HG03175 (cell line): ENCODE results near the gene EMCN.
"Not testable (repeated sequence)": the region's sequence is repeated elsewhere in the genome, so short reads cannot be mapped to it uniquely, and the experiment has no call there.

Experiments
- ATAC-seq: cut with Tn5 transposase; IDR thresholded peaks from one replicate; pipeline ENCODE4 v1.9.1; 2021; ENCODE audit warnings: mild to moderate bottlenecking, moderate library complexity; ENCODE audit not compliant: unreplicated experiment

The EMCN gene

GRCh38 chr4:100386270-100386669, 131.6 kb downstream of the EMCN start:
- no peak for ATAC-seq

GRCh38 chr4:100380401-100380800, 137.4 kb downstream of the EMCN start:
- ATAC-seq = not testable (repeated sequence)

DNA sequence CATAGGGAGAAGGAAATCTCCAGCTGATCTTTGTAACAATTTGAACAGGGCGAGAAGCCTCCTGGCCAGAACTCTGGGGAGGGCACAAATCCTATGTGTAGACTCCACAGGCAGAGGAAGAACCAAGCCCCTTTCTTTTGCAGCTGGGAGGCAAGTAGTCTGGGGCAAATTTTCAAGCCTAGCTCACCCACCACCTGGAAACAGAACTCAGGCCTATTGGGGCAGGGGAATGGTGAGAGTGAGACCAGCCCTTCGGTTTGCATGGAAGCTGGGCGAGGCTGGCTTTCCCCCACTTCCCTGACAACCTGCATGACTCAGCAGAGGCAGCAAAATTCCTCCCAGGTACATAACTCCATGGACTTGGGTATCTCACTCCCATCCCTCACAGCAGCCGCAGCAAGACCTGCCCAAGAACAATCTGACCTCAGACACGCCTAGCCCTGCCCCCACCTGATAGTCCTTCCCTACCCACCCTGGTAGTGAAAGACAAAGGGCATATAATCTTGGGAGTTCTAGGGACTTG, 138.2 kb downstream of the EMCN start:
- ATAC-seq = no peak

DNA sequence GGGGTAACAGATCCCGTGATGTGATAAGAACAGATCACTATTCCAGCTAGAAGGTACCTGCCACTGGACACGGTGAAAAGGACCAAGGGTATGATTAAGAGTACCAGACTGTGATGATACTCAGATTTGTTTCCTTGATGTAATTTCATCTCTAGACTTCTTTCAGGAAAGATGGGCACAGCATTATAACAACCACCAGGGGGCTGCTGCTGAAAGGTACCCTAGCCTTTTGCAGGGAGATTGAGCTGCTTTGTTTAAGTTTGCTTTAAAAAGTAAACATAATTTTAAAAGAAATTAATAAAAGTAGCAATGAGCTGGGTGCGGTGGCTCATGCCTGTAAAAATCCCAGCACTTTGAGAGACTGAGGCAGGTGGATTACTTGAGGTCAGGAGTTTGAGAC, 145.4 kb downstream of the EMCN start:
- no peak for ATAC-seq

DNA sequence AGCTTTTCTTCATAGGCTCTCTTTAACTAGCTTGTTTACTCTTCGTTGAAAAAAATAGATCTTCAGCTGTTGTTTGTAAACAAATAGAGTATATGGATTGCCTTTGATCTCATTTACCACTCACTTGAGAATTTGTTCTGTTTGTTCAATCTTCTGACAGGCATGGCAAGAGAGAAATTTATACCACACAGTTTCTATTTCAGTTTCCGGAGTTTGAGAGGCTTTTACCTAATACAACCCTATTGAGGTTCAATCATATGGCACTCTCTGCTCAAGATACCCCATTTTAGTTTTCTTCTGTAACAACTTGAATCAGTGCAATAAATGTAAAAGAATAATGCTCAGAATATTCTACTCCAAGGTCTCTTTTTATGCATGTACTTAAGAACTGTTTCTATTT, 148.0 kb downstream of the EMCN start:
- ATAC-seq = no peak

GRCh38 chr4:100367451-100367850, 150.4 kb downstream of the EMCN start:
- no peak for ATAC-seq

GRCh38 chr4:100366213-100366612, 151.6 kb downstream of the EMCN start:
- no peak for ATAC-seq

DNA sequence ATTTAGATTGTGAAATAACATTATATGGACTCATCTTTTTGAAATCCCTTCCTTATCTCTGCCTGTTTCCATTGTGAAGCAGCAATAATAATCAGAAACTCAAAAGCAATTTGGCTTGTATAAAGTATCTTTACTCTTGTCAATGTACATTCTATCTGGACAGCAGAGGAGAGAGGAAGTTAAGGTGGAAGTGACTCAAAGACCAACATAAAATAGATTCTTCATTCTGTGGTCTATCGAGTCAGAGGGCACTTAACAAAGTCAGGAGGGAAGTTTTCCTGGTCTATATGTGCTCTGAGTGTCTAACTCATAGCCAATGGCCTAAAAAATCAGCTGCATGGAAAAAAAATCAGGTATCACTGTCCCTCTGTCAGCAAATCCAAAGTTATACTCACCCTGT, 155.5 kb downstream of the EMCN start:
- ATAC-seq = no peak

- no peak for ATAC-seq
Observed at GRCh38 chr4:100361336-100361735, 156.5 kb downstream of the EMCN start.

DNA sequence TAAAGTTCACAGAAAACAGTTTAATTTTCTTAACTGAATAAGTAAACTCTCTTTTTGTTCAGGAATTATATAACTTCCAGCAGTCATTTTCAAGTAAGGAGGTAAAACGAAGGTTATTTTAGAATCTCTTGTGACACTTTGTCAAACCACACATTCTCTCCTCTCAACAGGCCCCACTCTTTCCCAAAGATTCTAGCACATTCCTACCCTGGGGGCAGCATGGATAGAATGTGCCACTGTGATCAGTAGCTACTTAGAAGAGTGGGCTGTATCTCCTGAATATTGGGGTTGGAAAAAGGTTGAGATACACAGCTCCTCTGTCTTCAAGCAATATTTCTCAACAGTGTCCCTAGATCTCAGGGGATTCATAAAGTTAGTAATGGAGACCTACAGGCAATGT, 157.6 kb downstream of the EMCN start:
- no peak for ATAC-seq

DNA sequence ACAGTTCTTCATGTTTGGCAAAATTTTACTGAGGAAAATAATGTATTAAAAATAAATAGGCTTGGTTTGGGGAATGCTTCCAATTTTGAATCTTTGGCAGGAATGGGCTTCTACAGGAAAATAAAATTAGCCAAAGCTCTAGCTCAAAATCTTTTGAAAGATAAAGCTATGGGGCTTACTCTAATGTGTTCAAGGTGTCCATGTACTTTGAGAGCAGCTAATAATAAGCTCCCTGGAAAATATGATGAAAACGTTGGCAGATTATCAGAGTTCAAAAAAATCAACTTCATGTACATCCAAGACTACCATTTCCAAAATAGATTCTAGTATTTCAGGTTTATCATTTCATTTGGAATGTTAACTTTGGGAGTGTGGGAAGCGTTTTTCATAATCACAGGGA, 158.4 kb downstream of the EMCN start:
- ATAC-seq = no peak

DNA sequence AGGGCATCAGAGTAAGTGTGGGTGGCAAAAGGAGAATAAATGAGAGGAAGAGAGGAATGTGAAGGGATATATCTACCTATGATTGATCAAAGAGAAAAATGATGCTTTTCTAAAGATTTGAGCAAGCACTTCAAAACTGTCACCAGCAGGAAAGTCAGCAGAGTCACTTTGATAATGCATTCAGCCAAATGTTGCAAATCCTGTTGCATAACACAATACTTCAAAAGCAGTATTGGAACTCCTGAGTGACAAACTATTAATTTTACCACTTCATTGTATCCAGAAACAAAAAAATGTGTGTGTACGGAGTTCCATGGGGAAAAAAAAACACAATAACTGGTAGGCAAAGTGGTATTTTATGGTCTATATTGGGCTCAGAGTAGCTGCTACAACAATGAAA, 160.3 kb downstream of the EMCN start:
- no peak for ATAC-seq

DNA sequence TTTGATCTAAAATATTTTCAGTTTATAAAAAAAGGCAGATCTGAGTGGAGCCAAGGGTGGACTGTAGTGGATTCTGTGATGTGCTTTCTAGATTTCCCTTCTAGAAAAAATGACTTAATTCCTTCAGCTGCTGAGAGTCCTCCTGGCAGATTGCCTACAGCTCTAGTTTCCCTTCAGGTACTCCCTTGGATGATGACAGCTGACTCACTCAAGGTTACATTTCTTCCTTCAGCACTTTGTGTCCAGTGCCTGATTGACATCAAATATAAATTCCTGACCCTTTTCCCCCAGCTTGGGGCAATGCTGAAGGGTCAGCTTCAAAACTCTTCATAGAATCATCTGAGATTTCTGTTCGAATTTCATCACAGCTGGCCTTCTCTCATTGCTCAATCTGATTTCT, 161.7 kb downstream of the EMCN start:
- ATAC-seq = no peak

- not testable (repeated sequence) for ATAC-seq
Observed at GRCh38 chr4:100352352-100352751, 165.5 kb downstream of the EMCN start.

GRCh38 chr4:100348473-100348872, 169.3 kb downstream of the EMCN start:
- no peak for ATAC-seq

DNA sequence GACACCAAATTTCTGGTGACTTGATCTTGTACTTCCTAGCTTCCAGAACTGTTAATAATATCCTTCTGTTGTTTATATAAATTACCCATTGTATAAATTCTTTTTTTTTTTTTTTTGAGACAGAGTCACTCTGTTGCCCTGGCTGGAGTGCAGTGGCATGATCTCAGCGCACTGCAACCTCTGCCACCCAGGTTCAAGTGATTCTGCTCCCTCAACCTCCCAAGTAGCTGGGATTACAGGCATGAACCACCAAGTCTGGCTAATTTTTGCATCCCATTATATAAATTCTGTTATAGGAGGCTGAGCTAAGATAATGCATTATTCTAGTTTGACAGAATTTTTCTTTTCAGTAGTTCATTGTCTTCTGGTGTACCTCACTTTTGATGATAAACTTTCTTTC, 170.6 kb downstream of the EMCN start:
- no peak for ATAC-seq

- no peak for ATAC-seq
Observed at GRCh38 chr4:100345585-100345984, 172.2 kb downstream of the EMCN start.
